Measurements from ENCODE around the gene C1QTNF6.

GRCh38 chr22:37207981-37208380 is 19.9 kb upstream of the C1QTNF6 start:
- TF ChIP-seq POLR2AphosphoS5 (IDR thresholded peaks at IDR 0.05; ENCODE audit: low read depth, low read length) (no peak), CTCF (IDR thresholded peaks at IDR 0.05) (no peak), REST (IDR thresholded peaks at IDR 0.05; ENCODE audit: insufficient read depth in 1 of 2, low read depth in 2 of 2, low read length in 1 of 2) (no peak), SIN3A (IDR thresholded peaks at IDR 0.05; ENCODE audit: borderline replicate concordance, insufficient read depth, low read depth, low read length) (no peak)

Data from Panc1 (cell line).